Kidney tubule cell (primary cell): ENCODE results near the gene TMC1.

Source experiments
- DNase-seq: peaks from one replicate; pipeline ENCODE4 v3.0.0-alpha.2; 2018; ENCODE audit warnings: low spot score

TMC1 gene

GRCh38 chr9:72680593-72681282 lies 159.3 kb downstream of the TMC1 start:
- DNase-seq: no peak

GRCh38 chr9:72681283-72681630 lies 159.8 kb downstream of the TMC1 start:
- DNase-seq: no peak

GRCh38 chr9:72684615-72685014 lies 163.2 kb downstream of the TMC1 start:
- DNase-seq: no peak

- no peak for DNase-seq
These were observed 164.5 kb downstream of the TMC1 start for GRCh38 chr9:72685911-72686310.

GRCh38 chr9:72687331-72687730 lies 165.9 kb downstream of the TMC1 start:
- no peak for DNase-seq

GRCh38 chr9:72691671-72692070 lies 170.3 kb downstream of the TMC1 start:
- no peak for DNase-seq

- no peak for DNase-seq
These were observed 174.0 kb downstream of the TMC1 start for GRCh38 chr9:72695365-72695764.

GRCh38 chr9:72696511-72696910 lies 175.1 kb downstream of the TMC1 start:
- no peak for DNase-seq

GRCh38 chr9:72701510-72701909 lies 180.1 kb downstream of the TMC1 start:
- DNase-seq: no peak

GRCh38 chr9:72703574-72703973 lies 182.2 kb downstream of the TMC1 start:
- no peak for DNase-seq

- DNase-seq: no peak
These were observed 183.4 kb downstream of the TMC1 start for GRCh38 chr9:72704688-72705375.

GRCh38 chr9:72718503-72718902 lies 197.1 kb downstream of the TMC1 start:
- no peak for DNase-seq

- no peak for DNase-seq
These were observed 199.7 kb downstream of the TMC1 start for GRCh38 chr9:72721067-72721466.

- DNase-seq: no peak
These were observed 205.5 kb downstream of the TMC1 start for GRCh38 chr9:72726947-72727346.

GRCh38 chr9:72728031-72728770 lies 206.8 kb downstream of the TMC1 start:
- DNase-seq: no peak

GRCh38 chr9:72733895-72734294 lies 212.5 kb downstream of the TMC1 start:
- DNase-seq: no peak

GRCh38 chr9:72734631-72735030 lies 213.2 kb downstream of the TMC1 start:
- no peak for DNase-seq

- no peak for DNase-seq
These were observed 222.4 kb downstream of the TMC1 start for GRCh38 chr9:72743836-72744235.

- DNase-seq: peak; percentile 68
These were observed 227.9 kb downstream of the TMC1 start for GRCh38 chr9:72749276-72749675.

GRCh38 chr9:72751541-72751940 lies 230.1 kb downstream of the TMC1 start:
- DNase-seq: no peak

- peak; percentile 48 for DNase-seq
These were observed 232.0 kb downstream of the TMC1 start for GRCh38 chr9:72753266-72753893.

GRCh38 chr9:72755836-72756235 lies 234.4 kb downstream of the TMC1 start:
- DNase-seq: no peak

- DNase-seq: no peak
These were observed 237.5 kb downstream of the TMC1 start for GRCh38 chr9:72758944-72759343.
